H1 (cell line): ENCODE data around the gene PPIL3. TPM values are rescaled to one million over a fixed set of nuclear protein-coding genes. Genes with fewer than 3 reads are reported as not detected.

Experiments
- CTCF ChIA-PET: fragments of 300-600 bp; sonication (Branson Sonifier 250); formaldehyde crosslinking; loops from one replicate; lab custom pipeline; 2021; ENCODE audit not compliant: partially characterized antibody; lab: Charles Lee
- POLR2A ChIA-PET: fragments of 300-600 bp; sonication (Branson Sonifier 250); formaldehyde crosslinking; loops from one replicate; lab custom pipeline; 2021; ENCODE audit warnings: inconsistent platforms; ENCODE audit not compliant: partially characterized antibody; lab: Charles Lee
- DNase-seq, 2 experiments: peaks; one replicate each; pipeline versions ENCODE4 v3.0.0 to v3.0.0-alpha.2; 2010 to 2022; ENCODE audit warnings: low spot score in 2 of 2, low read depth in 1 of 2, mixed read lengths in 1 of 2
- FAIRE-seq: peaks from 2 replicates; lab custom pipeline; 2011; peaks lifted over from hg19 to GRCh38; lab: Jason Lieb, UNC
- H2AFZ ChIP-seq: 2 replicates; pipeline ENCODE4 v1.8.1; 2012; ENCODE audit warnings: low read length, inconsistent platforms
- H2AK5ac ChIP-seq: 2 replicates; pipeline ENCODE4 v1.6.1; 2013; ENCODE audit warnings: low read depth, low read length
- H2BK120ac ChIP-seq: replicated peaks from 2 replicates; pipeline ENCODE3; 2013; ENCODE audit warnings: low read depth, low read length, inconsistent platforms
- H2BK12ac ChIP-seq: 2 replicates; pipeline ENCODE4 v1.6.1; 2013; ENCODE audit warnings: low read depth, low read length
- H2BK15ac ChIP-seq: 2 replicates; pipeline ENCODE4 v1.6.1; 2013; ENCODE audit warnings: low read length
- H2BK20ac ChIP-seq: 2 replicates; pipeline ENCODE4 v1.6.1; 2013; ENCODE audit warnings: low read length
- H2BK5ac ChIP-seq: 2 replicates; pipeline ENCODE4 v1.6.1; 2013; ENCODE audit warnings: low read depth, low read length
- H3K14ac ChIP-seq: 2 replicates; pipeline ENCODE4 v1.6.1; 2013; ENCODE audit warnings: inconsistent platforms; ENCODE audit not compliant: insufficient read length
- H3K18ac ChIP-seq: 2 replicates; pipeline ENCODE4 v1.6.1; 2013; ENCODE audit warnings: low read length; ENCODE audit errors: extremely low read depth
- H3K23ac ChIP-seq: 2 replicates; pipeline ENCODE4 v1.6.1; 2013; ENCODE audit warnings: inconsistent platforms; ENCODE audit not compliant: insufficient read length
- H3K23me2 ChIP-seq: 2 replicates; pipeline ENCODE4 v1.6.1; 2013; ENCODE audit warnings: low read depth, low read length
- H3K27ac ChIP-seq: 2 replicates; pipeline ENCODE4 v1.6.1; 2011; ENCODE audit warnings: low read depth, low read length, inconsistent platforms
- H3K27me3 ChIP-seq, 4 experiments: replicated peaks in 1 of 4; 1 replicate in 1 of 4; 2 replicates in 3 of 4; pipeline versions ENCODE4 v1.6.1 to v1.8.1; 2011 to 2013; ENCODE audit warnings: low read length in 3 of 4, mild to moderate bottlenecking in 3 of 4, inconsistent platforms in 2 of 4, mixed read lengths in 2 of 4, moderate library complexity in 1 of 4; ENCODE audit not compliant: control insufficient read depth in 3 of 4, insufficient read depth in 3 of 4; ENCODE audit errors: extremely low read depth in 1 of 4
- H3K36me3 ChIP-seq, 4 experiments: 2 replicates each; pipeline versions ENCODE4 v1.6.1 to v1.8.1; 2011 to 2013; ENCODE audit warnings: mild to moderate bottlenecking in 4 of 4, low read length in 3 of 4, moderate library complexity in 2 of 4, control low read depth in 1 of 4, inconsistent platforms in 1 of 4; ENCODE audit not compliant: insufficient read depth in 4 of 4, control insufficient read depth in 2 of 4
- H3K4ac ChIP-seq: replicated peaks from 2 replicates; pipeline ENCODE3; 2013; ENCODE audit warnings: low read length, low read depth, mixed read lengths, inconsistent platforms; ENCODE audit not compliant: insufficient read length
- H3K4me1 ChIP-seq, 4 experiments: replicated peaks in 1 of 4; 1 replicate in 1 of 4; 2 replicates in 3 of 4; pipeline versions ENCODE4 v1.6.1 to v1.8.1; 2011 to 2013; ENCODE audit warnings: low read length in 3 of 4, inconsistent platforms in 2 of 4, mixed read lengths in 1 of 4; ENCODE audit not compliant: insufficient read depth in 4 of 4, control insufficient read depth in 3 of 4
- H3K4me2 ChIP-seq, 2 experiments: 2 replicates each; pipeline versions ENCODE4 v1.6.1 to v1.8.1; 2011 to 2013; ENCODE audit warnings: low read depth in 2 of 2, low read length in 2 of 2, control low read depth in 1 of 2, inconsistent platforms in 1 of 2, mild to moderate bottlenecking in 1 of 2; ENCODE audit not compliant: insufficient read depth in 1 of 2
- H3K4me3 ChIP-seq, 4 experiments: fragments of 200-600, 300-600 bp in 1 of 4; sonication (generic), shearing (Covaris generic), sonication (Bioruptor Twin) in 1 of 4; 2 replicates each; pipeline versions ENCODE4 v1.5.1 to v1.8.1; 2011 to 2016; ENCODE audit warnings: low read length in 4 of 4, low read depth in 3 of 4, control low read depth in 2 of 4, inconsistent platforms in 2 of 4, mild to moderate bottlenecking in 2 of 4, mixed read lengths in 1 of 4, moderate library complexity in 1 of 4; ENCODE audit not compliant: insufficient read depth in 2 of 4; ENCODE audit errors: extremely low read depth in 1 of 4
- H3K56ac ChIP-seq: replicated peaks from 2 replicates; pipeline ENCODE3; 2013; ENCODE audit warnings: low read depth, mild to moderate bottlenecking, mixed read lengths, low read length, inconsistent platforms; ENCODE audit not compliant: insufficient read length
- H3K79me1 ChIP-seq: 2 replicates; pipeline ENCODE4 v1.6.1; 2013; ENCODE audit warnings: low read depth, low read length, control low read depth
- H3K79me2 ChIP-seq, 2 experiments: 2 replicates each; pipeline versions ENCODE4 v1.6.1 to v1.8.1; 2012 to 2013; ENCODE audit warnings: low read length in 2 of 2, mild to moderate bottlenecking in 2 of 2, inconsistent platforms in 1 of 2; ENCODE audit not compliant: insufficient read depth in 2 of 2, control insufficient read depth in 1 of 2
- H3K9ac ChIP-seq, 4 experiments: replicated peaks in 1 of 4; 1 replicate in 1 of 4; 2 replicates in 3 of 4; pipeline versions ENCODE4 v1.6.1 to v1.8.1; 2011 to 2013; ENCODE audit warnings: low read depth in 3 of 4, low read length in 3 of 4, control low read depth in 2 of 4, mild to moderate bottlenecking in 2 of 4, moderate library complexity in 2 of 4, inconsistent platforms in 1 of 4; ENCODE audit errors: extremely low read depth in 1 of 4
- H3K9me3 ChIP-seq, 2 experiments: 2 replicates each; pipeline versions ENCODE4 v1.6.1 to v1.8.1; 2012 to 2013; ENCODE audit warnings: mild to moderate bottlenecking in 2 of 2, moderate library complexity in 2 of 2, control low read depth in 1 of 2, inconsistent platforms in 1 of 2, low read depth in 1 of 2, low read length in 1 of 2, mixed read lengths in 1 of 2; ENCODE audit not compliant: insufficient read depth in 2 of 2
- H4K20me1 ChIP-seq, 2 experiments: replicated peaks in 1 of 2; 2 replicates each; pipeline versions ENCODE3 to v1.8.1; 2011 to 2013; ENCODE audit warnings: inconsistent platforms in 2 of 2, low read length in 2 of 2, mild to moderate bottlenecking in 1 of 2; ENCODE audit not compliant: insufficient read depth in 2 of 2, control insufficient read depth in 1 of 2
- H4K5ac ChIP-seq: 2 replicates; pipeline ENCODE4 v1.6.1; 2013; ENCODE audit warnings: low read length, low read depth, mixed read lengths, inconsistent platforms; ENCODE audit not compliant: insufficient read length
- H4K8ac ChIP-seq: 2 replicates; pipeline ENCODE4 v1.8.0; 2013; ENCODE audit warnings: mild to moderate bottlenecking, moderate library complexity, low read length, inconsistent platforms; ENCODE audit not compliant: insufficient read depth; ENCODE audit errors: extremely low read depth
- H4K91ac ChIP-seq: replicated peaks from 2 replicates; pipeline ENCODE3; 2013; ENCODE audit warnings: low read length, mixed read lengths, inconsistent platforms; ENCODE audit not compliant: insufficient read length
- JUND ChIP-seq: IDR thresholded peaks from 2 replicates; pipeline ENCODE4 v1.6.1; 2011; ENCODE audit warnings: mild to moderate bottlenecking, improper control_type of control experiment, low read length
- POLR2A ChIP-seq, 2 experiments: IDR thresholded peaks; 1 replicate in 1 of 2; 2 replicates in 1 of 2; pipeline ENCODE4 v1.6.1; 2011; ENCODE audit warnings: low read depth in 2 of 2, low read length in 2 of 2, mild to moderate bottlenecking in 2 of 2; ENCODE audit errors: control extremely low read depth in 1 of 2
- WGBS, 2 experiments: shearing (Covaris generic) in 1 of 2; methylation state at CpG; one replicate each; pipeline versions ENCODE4 v1.1.6 to v1.1.7; 2013 to 2015; ENCODE audit warnings: low lambda C conversion rate in 2 of 2, mixed read lengths in 2 of 2, inconsistent platforms in 1 of 2, low coverage in 1 of 2, missing lambda C conversion rate in 1 of 2; ENCODE audit not compliant: insufficient replicate concordance in 2 of 2, insufficient coverage in 1 of 2, insufficient read length in 1 of 2; ENCODE audit errors: extremely low coverage in 1 of 2, missing lambda C conversion rate in 1 of 2; 5-methylcytosine and 5-hydroxymethylcytosine counted together
- polyA plus RNA-seq, 7 experiments: library from polyadenylated mRNA; depleted of rRNA in 3 of 7; stranded (reverse) in 5 of 7; unstranded in 2 of 7; fragments of >200 nt in 5 of 7; fragments of 200-250 nt in 2 of 7; gene quantifications; 1 replicate in 5 of 7; 2 replicates in 1 of 7; 4 replicates in 1 of 7; pipeline versions ENCODE4 v1.2.1 to v1.2.3, GENCODE V29; 2011 to 2013; ENCODE audit warnings: missing spikeins in 2 of 7, mixed read lengths in 2 of 7
- total RNA-seq: library from RNA; stranded (reverse); fragmentation: NEBNext Ultra II Directional; extraction: Animal tissue kit (Norgen Biotek cat#: 25700); gene quantifications from 2 replicates; pipeline ENCODE4 v1.2.1, GENCODE V29; 2021

PPIL3 gene
- total and polyA plus RNA-seq, 2 of the 8 experiments (the other 6 are each of a cell fraction or from before 2014, with no cell fraction given), result 30.4 to 48.7 TPM

GRCh38 chr2:200829258-200829655 is 59.6 kb downstream of the PPIL3 start:
- WGBS, 2 experiments, result 82% methylated on average over 2 of the region's 2 CpGs; no CpG with 5 or more reads in 1 of the 2 experiments
- no peaks in the 10 kb centered on the region for H3K23me2 ChIP-seq
- H2AK5ac ChIP-seq, result no peak overlapping the region
- H3K4me1 ChIP-seq, result no peaks in the 10 kb centered on the region
- H3K9ac ChIP-seq, result no peak overlapping the region
- no peaks in the 10 kb centered on the region for H3K79me2 ChIP-seq
- no peak overlapping the region for H3K56ac ChIP-seq
- H3K4me2 ChIP-seq, result no peak overlapping the region
- no peak overlapping the region for H4K91ac ChIP-seq
- no peak overlapping the region for H3K27ac ChIP-seq
- no peaks in the 10 kb centered on the region for H3K9me3 ChIP-seq
- H2AFZ ChIP-seq, result no peak overlapping the region
- H3K36me3 ChIP-seq, result no peaks in the 10 kb centered on the region; a peak in 1 of 8 replicates
- no peak overlapping the region for H3K14ac ChIP-seq
- no peak overlapping the region for H2BK120ac ChIP-seq
- H2BK5ac ChIP-seq, result no peak overlapping the region
- DNase-seq (no peak), FAIRE-seq (no peak)
- H2BK20ac ChIP-seq, result no peak overlapping the region
- no peak overlapping the region for H3K18ac ChIP-seq
- CTCF ChIA-PET, result interaction anchor here (0.6 to 2.1 kb wide), 3 partner anchors 10 to 21 kb away, joined by 3 to 7 read pairs (median 5); no protein-coding TSS in a partner anchor
- no peak overlapping the region for H4K5ac ChIP-seq
- no peaks in the 10 kb centered on the region for H3K27me3 ChIP-seq
- H3K4me3 ChIP-seq, result no peak overlapping the region
- no peaks in the 10 kb centered on the region for H4K20me1 ChIP-seq
- no peak overlapping the region for H2BK12ac ChIP-seq
- POLR2A ChIA-PET, result interaction anchor here (0.7 to 3.4 kb wide), 8 partner anchors 10 to 35 kb away, joined by 3 to 26 read pairs (median 8); partner anchors contain the start of gene CLK1
- H2BK15ac ChIP-seq, result no peak overlapping the region
- no peak overlapping the region for H4K8ac ChIP-seq
- H3K4ac ChIP-seq, result no peak overlapping the region
- H3K23ac ChIP-seq, result no peak overlapping the region
- TF ChIP-seq JUND (no peak), POLR2A (IDR thresholded peaks at IDR 0.05; ENCODE audit: control extremely low read depth in 1 of 2, low read depth in 2 of 2, low read length in 2 of 2) (0 out of 3 replicates have a peak, but pooled peaks of 1 of the 2 experiments have one; percentile 7)
- H3K79me1 ChIP-seq, result no peaks in the 10 kb centered on the region
